ENCODE data around the gene IMMT. TPM values are rescaled to one million over a fixed set of nuclear protein-coding genes. Genes with fewer than 3 reads are reported as not detected.

Gene IMMT
- 103 to 117 TPM (median 110 TPM) in 5 replicates for total RNA-seq (2022; extraction: Qiagen RNA extraction; ENCODE audit: low read depth)

GRCh38 chr2:86195055-86195807 lies at the start of gene IMMT:
IMMT (minus strand) TSS chr2:86195462; CDS start chr2:86195382, 80 bp downstream.

GRCh38 chr2:86105969-86106945 lies 89.0 kb downstream of the IMMT start, which contains the start of gene PTCD3:
PTCD3 (plus strand) TSS chr2:86106235; CDS start chr2:86106248, 13 bp downstream.

GRCh38 chr2:86105252-86105968 lies 89.9 kb downstream of the IMMT start, which contains the start of gene POLR1A:
POLR1A (minus strand) TSS chr2:86105886; CDS start chr2:86105776, 110 bp downstream.

Other genes starting within 250 kb of the IMMT start
- gene POLR1A, start 89.6 kb downstream of the IMMT start, total RNA-seq (2022; extraction: Qiagen RNA extraction; ENCODE audit: low read depth), result 20.5 to 24.2 TPM (median 22.5 TPM) in 5 replicates
- 57.4 to 104 TPM (median 78.9 TPM) in 5 replicates for gene PTCD3, start 89.2 kb downstream of the IMMT start, total RNA-seq (2022; extraction: Qiagen RNA extraction; ENCODE audit: low read depth)
- gene MRPL35, start 4.0 kb upstream of the IMMT start, total RNA-seq (2022; extraction: Qiagen RNA extraction; ENCODE audit: low read depth), result 67.6 to 105 TPM (median 74.5 TPM) in 5 replicates
- gene REEP1, start 142.2 kb upstream of the IMMT start, total RNA-seq (2022; extraction: Qiagen RNA extraction; ENCODE audit: low read depth), result 0.55 to 0.62 TPM (median 0.61 TPM) in 5 replicates
- gene KDM3A, start 245.9 kb upstream of the IMMT start, total RNA-seq (2022; extraction: Qiagen RNA extraction; ENCODE audit: low read depth), result 22.8 to 39.0 TPM (median 27.4 TPM) in 5 replicates

Data from A549 treated with RU486 at 1 μM for 4 hours (cell line).